Kidney glomerular epithelial cell (primary cell): ENCODE measurements around the gene KRTAP4-11.
"Not testable (repeated sequence)": the region's sequence is repeated elsewhere in the genome, so short reads cannot be mapped to it uniquely, and the experiment has no call there.

Experiments
- DNase-seq: peaks from one replicate; lab custom pipeline; 2025; lab: John Stamatoyannopoulos, UW

The KRTAP4-11 gene

DNA sequence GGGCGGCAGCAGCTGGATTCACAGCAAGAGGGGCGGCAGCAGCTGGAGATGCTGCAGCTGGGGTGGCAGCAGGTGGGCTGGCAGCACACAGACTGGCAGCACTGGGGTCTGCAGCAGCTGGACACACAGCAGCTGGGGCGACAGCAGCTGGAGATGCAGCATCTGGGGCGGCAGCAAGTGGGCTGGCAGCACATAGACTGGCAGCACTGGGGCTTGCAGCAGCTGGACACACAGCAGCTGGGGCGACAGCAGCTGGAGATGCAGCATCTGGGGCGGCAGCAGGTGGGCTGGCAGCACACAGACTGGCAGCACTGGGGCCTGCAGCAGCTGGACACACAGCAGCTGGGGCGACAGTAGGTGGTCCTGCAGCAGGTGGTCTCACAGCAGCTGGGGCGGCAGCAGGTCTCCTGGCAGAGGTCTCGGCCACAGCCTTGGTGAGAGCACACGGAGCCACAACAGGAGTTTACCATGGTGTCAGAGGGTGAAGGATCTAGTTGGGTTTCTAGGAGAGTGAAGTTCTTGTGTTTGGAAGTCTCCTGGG is at the start of gene KRTAP4-11:
TSS of gene KRTAP4-11 (minus strand) at position 528 of the 541 bp plus-strand sequence. CDS start at position 470, 58 bp downstream.
- DNase-seq: not testable (repeated sequence)

DNA sequence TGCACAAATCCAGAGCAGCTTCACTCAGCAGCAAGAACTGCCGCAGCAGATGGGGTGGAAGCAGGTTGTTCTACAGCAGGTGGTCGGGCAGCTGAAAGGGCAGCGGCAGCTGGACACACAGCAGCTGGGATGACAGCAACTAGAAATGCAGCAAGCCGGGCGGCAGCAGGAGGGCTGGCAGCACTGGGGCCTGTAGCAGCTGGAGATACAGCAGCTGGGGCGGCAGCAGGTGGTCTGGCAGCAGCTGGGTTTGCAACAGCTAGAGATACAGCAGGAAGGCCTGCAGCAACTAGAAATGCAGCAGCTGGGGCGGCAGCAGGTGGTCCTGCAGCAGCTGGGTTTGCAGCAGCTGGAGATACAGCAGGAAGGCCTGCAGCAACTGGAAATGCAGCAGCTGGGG is 49.4 kb upstream of the KRTAP4-11 start:
- DNase-seq: no peak

DNA sequence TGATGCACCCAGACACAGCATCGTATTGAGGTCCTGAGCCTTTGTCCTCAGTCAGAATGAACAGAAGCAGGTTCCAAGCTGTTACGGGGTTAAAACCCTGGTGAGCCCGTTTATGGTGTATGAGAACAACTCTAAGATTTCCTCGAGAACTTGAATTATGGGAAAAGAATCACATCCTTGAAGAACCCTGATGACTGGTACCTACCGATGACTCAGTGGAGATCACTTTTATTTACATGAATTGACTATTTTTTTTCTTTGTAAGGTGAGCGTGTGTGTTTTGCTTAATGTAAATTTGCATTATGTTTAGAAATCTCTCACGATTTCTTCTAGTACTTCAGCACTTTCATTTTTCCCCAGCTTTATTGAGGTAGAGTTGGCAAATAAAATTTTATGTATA is 45.7 kb upstream of the KRTAP4-11 start:
- no peak for DNase-seq

GRCh38 chr17:41160648-41161047 is 42.5 kb upstream of the KRTAP4-11 start, which contains the start of gene KRTAP4-4:
TSS of gene KRTAP4-4 (minus strand) at chr17:41160748. CDS start at chr17:41160691, 57 bp downstream.
- no peak for DNase-seq

- DNase-seq: not testable (repeated sequence)
Measured at GRCh38 chr17:41160190-41160589, 42.0 kb upstream of the KRTAP4-11 start.

DNA sequence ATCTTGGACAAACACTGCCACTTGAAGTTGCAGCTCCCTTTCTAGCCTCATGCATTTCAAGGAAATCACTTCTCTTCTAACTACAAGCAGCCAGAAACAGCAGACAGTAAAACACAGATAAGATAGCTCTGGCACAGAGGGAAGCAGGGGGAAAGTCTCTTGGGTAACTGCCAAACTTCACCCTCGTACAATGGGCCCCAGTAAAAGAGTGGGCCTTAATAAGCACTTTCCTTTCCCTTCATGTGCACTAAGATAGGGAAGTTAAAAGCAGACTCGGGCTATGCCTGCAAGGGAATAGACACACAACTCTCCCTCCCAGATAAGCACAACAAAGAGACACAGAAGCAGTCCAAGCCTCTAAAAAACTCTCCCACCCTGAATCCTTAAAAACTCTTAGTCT is 35.7 kb upstream of the KRTAP4-11 start:
- DNase-seq: no peak

DNA sequence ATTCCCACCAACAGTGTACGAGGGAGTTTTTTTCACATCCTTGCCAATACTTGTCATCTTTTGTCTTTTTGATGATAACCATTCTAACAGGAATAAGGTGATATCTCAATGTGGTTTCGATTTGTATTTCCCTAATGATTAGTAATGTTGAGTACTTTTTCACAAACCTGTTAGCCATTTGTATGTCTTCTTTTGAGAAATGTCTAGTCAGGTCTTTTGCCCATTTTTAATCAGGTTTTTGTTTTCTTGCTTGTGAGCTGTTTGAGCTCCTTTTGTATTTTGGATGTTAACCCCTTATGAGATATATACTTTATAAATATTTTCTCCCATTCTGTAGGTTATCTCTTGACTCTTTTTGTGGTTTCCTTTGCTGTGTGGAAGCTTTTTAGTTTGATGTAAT is 33.4 kb upstream of the KRTAP4-11 start:
- DNase-seq: no peak

GRCh38 chr17:41150026-41150425 is 31.9 kb upstream of the KRTAP4-11 start:
- no peak for DNase-seq

GRCh38 chr17:41149652-41149985 is 31.4 kb upstream of the KRTAP4-11 start, which contains the start of gene KRTAP4-5:
TSS of gene KRTAP4-5 (minus strand) at chr17:41149825. CDS start at chr17:41149767, 58 bp downstream.
- no peak for DNase-seq

- DNase-seq: not testable (repeated sequence)
Measured at GRCh38 chr17:41148971-41149651, 30.9 kb upstream of the KRTAP4-11 start.

DNA sequence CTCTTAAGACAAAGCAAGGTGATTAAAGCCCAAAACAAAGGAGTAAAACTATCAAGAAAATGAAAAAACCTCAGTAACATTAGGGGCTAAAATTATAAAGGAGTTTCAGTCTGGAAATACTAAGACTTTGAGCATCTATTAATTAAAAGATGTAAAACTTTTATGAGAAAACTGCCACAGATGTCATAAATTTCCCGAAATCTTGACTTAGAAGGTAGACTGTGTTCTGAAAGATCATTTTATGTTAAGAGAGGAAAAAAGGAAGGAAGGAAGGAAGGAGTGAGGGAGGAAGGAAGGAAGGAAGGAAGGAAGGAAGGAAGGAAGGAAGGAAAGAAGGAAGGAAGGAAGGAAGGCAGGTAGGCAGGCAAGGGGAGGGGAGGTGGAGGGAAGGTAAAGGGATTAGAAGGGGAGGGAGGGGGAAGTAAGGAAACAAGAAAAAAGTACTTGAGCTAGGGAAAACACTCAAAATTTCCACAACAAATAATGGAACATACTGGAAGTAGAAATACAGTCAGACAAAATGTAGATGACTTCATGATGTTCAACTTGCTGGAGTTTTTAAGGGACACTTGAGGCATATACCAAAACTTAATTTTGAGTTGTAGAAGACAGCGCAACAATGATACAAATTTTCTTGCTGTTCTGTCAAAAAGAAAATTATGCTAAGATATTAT is 29.5 kb upstream of the KRTAP4-11 start:
- DNase-seq: no peak

GRCh38 chr17:41145261-41145660 is 27.1 kb upstream of the KRTAP4-11 start:
- no peak for DNase-seq

DNA sequence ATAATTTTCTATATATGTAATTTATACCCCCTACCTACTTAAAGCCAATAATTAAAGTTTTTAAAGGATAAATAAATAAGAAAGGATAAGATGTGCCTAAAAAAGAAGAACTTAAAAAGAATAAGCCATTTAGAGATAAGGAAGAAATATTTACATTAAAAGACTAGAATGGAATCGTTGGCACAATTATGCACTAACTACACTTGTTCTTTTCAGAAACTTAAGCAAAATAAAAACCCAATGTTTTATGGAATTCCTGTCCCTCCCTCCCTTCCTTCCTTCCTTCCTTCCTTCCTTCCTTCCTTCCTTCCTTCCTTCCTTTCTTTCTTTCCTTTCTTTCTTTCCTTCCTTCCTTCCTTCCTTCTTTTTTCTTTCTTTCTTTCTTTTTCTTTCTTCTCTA is 26.7 kb upstream of the KRTAP4-11 start:
- DNase-seq: no peak

- no peak for DNase-seq
Measured at GRCh38 chr17:41141361-41141760, 23.2 kb upstream of the KRTAP4-11 start.

- peak; percentile 89 for DNase-seq
Measured at GRCh38 chr17:41140360-41141131, 22.4 kb upstream of the KRTAP4-11 start, which contains the start of gene KRTAP4-6. TSS of gene KRTAP4-6 (minus strand) at chr17:41140544. CDS start at chr17:41140487, 57 bp downstream.

- not testable (repeated sequence) for DNase-seq
Measured at GRCh38 chr17:41139865-41140264, 21.7 kb upstream of the KRTAP4-11 start.

GRCh38 chr17:41133880-41134735 is 15.9 kb upstream of the KRTAP4-11 start:
- no peak for DNase-seq

DNA sequence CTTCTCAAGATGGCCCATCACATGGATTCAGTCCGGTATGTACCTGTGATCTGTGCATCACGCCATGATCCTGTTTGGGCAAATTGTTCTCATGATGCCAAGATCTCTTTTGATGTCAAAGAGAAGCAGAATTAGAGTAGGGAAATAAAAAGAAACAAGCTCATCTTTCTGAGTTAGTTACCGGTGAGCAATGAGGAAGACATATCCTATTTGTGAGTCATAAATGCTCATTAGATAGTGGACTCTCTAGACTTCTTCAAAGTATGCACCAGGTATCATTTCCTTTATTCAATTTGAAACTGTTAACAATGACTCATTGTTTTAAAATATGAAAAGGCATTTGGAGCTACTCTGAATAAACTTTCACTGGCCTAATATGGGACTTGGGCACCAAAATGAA is 13.8 kb upstream of the KRTAP4-11 start:
- peak; percentile 86 for DNase-seq

DNA sequence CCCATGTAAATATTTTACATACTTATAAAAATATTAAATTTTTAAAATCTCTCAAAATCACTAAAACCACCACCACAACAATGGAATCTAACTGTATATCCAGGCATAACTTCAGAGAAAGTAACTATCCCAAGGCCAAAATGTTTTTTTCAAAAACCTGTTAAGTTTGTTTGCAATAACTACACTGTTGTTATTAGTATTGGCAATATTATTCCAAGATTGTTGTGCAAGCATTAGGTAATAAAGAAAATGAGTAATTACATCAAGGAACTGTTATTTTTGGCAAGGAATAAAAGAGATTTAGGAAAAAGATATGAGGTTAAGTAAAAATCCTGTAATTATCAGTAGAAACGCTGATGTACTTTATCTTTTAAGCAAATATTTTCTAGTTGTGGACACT is 9.2 kb upstream of the KRTAP4-11 start:
- DNase-seq: no peak

DNA sequence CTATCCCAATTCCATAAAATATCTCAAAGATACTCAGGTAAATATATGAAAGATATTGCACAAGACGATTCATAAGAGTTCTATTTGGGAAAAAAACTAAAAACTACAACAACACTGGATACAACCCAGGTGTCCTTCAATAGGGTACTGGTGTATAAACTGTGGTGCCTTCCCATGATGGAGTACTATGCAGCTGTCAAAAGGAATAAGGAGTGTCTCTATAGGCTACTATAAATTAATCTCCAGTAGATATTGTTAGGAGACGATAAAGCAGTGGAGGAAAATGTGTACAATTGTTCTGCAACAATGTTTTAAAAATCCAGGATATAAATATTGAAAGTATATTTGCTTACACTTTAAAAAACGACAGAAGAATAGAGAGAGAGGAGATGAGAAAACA is 8.2 kb upstream of the KRTAP4-11 start:
- DNase-seq: no peak

- DNase-seq: no peak
Measured at GRCh38 chr17:41125064-41125463, 6.9 kb upstream of the KRTAP4-11 start.
